Panc1 (cell line): ENCODE data around the gene ITGA2. TPM values are rescaled to one million over a fixed set of nuclear protein-coding genes. Genes with fewer than 3 reads are reported as not detected.

ENCODE experiments used
- ATAC-seq: fragments of 200-7000 bp; cut with Tn5 transposase; 2 replicates; pipeline ENCODE4 v1.9.1; 2020; ENCODE audit warnings: mild to moderate bottlenecking, moderate library complexity
- BruUV-seq: library from RNA; stranded (reverse); fragments of 400-500 nt; replicated peaks from 2 replicates; lab custom pipeline; 2021; lab: Mats Ljungman, UMichigan
- CTCF ChIA-PET: fragments of 300-600 bp; sonication (Branson Sonifier 250); formaldehyde crosslinking; loops from one replicate; lab custom pipeline; 2022; ENCODE audit warnings: antibody characterized with exemption; lab: Charles Lee
- POLR2A ChIA-PET: fragments of 300-600 bp; sonication (Branson Sonifier 250); formaldehyde crosslinking; loops from one replicate; lab custom pipeline; 2022; ENCODE audit warnings: antibody characterized with exemption; lab: Charles Lee
- DNase-seq: peaks from one replicate; pipeline ENCODE4 v3.0.0-alpha.2; 2010; ENCODE audit warnings: low read depth, low spot score
- H3K27ac ChIP-seq: 2 replicates; pipeline ENCODE4 v1.5.1; 2011; ENCODE audit warnings: mild to moderate bottlenecking, low read length, inconsistent platforms
- H3K27me3 ChIP-seq: fragments of 200-500 bp; sonication (Bioruptor generic); 2 replicates; pipeline ENCODE4 v1.6.0; 2014; ENCODE audit warnings: low read length, inconsistent platforms; ENCODE audit not compliant: control insufficient read depth, insufficient read depth
- H3K36me3 ChIP-seq: fragments of 200-500 bp; sonication (Bioruptor generic); 2 replicates; pipeline ENCODE4 v1.5.1; 2014; ENCODE audit warnings: inconsistent platforms, mild to moderate bottlenecking, low read length, moderate library complexity; ENCODE audit not compliant: control insufficient read depth, insufficient read depth
- H3K4me1 ChIP-seq: 2 replicates; pipeline ENCODE4 v1.5.1; 2011; ENCODE audit warnings: inconsistent platforms, mild to moderate bottlenecking, low read length, moderate library complexity; ENCODE audit not compliant: control insufficient read depth, insufficient read depth
- H3K4me3 ChIP-seq, 2 experiments: 2 replicates each; pipeline ENCODE4 v1.5.1; 2011 to 2012; ENCODE audit warnings: low read depth in 2 of 2, low read length in 2 of 2, mild to moderate bottlenecking in 2 of 2, inconsistent platforms in 1 of 2, moderate library complexity in 1 of 2
- H3K9me3 ChIP-seq: fragments of 200-500 bp; sonication (Bioruptor generic); 2 replicates; pipeline ENCODE4 v1.5.1; 2014; ENCODE audit warnings: low read depth, mild to moderate bottlenecking, inconsistent platforms, low read length, moderate library complexity; ENCODE audit not compliant: control insufficient read depth, insufficient read depth
- POLR2AphosphoS5 ChIP-seq: IDR thresholded peaks from 2 replicates; pipeline ENCODE4 v1.6.1; 2012; ENCODE audit warnings: mild to moderate bottlenecking, low read depth, low read length, moderate library complexity
- SIN3A ChIP-seq: IDR thresholded peaks from 2 replicates; pipeline ENCODE4 v1.6.1; 2012; ENCODE audit warnings: low read depth, mild to moderate bottlenecking, low read length, moderate library complexity, borderline replicate concordance; ENCODE audit not compliant: insufficient read depth
- TCF7L2 ChIP-seq: IDR thresholded peaks from 2 replicates; pipeline ENCODE4 v1.6.1; 2011; ENCODE audit warnings: mild to moderate bottlenecking, low read depth, low read length, inconsistent platforms
- in situ Hi-C: cut with HindIII; loops from 2 replicates; pipeline ENCODE4 v1.10.0; 2016; ENCODE audit warnings: low sequenced_read_pairs, low pct_unique_long_range_greater_than_20kb
- intact Hi-C: fragments of 100-400 bp; cut with micrococcal nuclease; formaldehyde crosslinking; loops from one replicate; pipeline ENCODE4 v1.10.0; 2022; ENCODE audit not compliant: unreplicated experiment
- total RNA-seq: library from RNA; stranded (reverse); gene quantifications from one replicate; pipeline ENCODE4 v1.2.1, GENCODE V29; 2021; ENCODE audit not compliant: unreplicated experiment
- TF ChIP-seq, protein P1 (sequence below): fragments of 450-650 bp; IDR thresholded peaks from 2 replicates; pipeline ENCODE4 v1.5.1; 2017; ENCODE audit warnings: mild to moderate bottlenecking
- TF ChIP-seq, protein P2 (sequence below), 2 experiments: IDR thresholded peaks; 2 replicates each; pipeline ENCODE4 v1.6.1; 2011 to 2012; ENCODE audit warnings: low read depth in 2 of 2, control low read depth in 1 of 2, low read length in 1 of 2, mild to moderate bottlenecking in 1 of 2, moderate library complexity in 1 of 2; ENCODE audit not compliant: insufficient read depth in 1 of 2

ITGA2 gene
- total RNA-seq, 1 experiment from 2014 or later, result 41.8 TPM

DNA sequence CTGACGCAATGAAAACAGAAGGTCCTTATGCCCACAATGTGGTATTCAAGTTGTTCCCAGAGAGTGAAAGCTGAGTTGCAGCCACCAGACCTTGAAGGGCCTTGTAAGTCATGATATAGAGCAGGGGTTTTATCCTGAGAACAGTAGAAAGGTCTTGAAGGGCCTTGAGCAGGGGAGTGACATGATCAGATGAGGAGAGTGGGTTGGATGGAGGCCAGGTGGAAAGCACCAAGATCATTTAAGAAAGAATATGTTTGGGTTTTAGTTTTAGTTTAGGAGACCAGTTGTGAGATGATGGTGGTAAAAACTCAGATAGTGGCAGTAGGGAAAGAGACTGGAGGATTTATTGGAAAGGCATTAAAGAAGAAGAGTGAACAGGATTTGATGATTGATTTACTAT lies 5.9 kb downstream of the ITGA2 start:
- BruUV-seq, result no TSS peak
- Histone ChIP-seq H3K9me3 (no peaks in the 10 kb centered on the region), H3K27me3 (no peaks in the 10 kb centered on the region), H3K27ac (no peak overlapping the region), H3K4me1 (peaks cover 47% of the 10 kb centered on the region), H3K36me3 (peaks cover under 1% of the 10 kb centered on the region; the same call in 1 of the 2 replicates), H3K4me3 (no peak overlapping the region)
- in situ Hi-C loops, result no loop called here
- ATAC-seq (no peak), DNase-seq (no peak)
- TF ChIP-seq, protein P1, sequence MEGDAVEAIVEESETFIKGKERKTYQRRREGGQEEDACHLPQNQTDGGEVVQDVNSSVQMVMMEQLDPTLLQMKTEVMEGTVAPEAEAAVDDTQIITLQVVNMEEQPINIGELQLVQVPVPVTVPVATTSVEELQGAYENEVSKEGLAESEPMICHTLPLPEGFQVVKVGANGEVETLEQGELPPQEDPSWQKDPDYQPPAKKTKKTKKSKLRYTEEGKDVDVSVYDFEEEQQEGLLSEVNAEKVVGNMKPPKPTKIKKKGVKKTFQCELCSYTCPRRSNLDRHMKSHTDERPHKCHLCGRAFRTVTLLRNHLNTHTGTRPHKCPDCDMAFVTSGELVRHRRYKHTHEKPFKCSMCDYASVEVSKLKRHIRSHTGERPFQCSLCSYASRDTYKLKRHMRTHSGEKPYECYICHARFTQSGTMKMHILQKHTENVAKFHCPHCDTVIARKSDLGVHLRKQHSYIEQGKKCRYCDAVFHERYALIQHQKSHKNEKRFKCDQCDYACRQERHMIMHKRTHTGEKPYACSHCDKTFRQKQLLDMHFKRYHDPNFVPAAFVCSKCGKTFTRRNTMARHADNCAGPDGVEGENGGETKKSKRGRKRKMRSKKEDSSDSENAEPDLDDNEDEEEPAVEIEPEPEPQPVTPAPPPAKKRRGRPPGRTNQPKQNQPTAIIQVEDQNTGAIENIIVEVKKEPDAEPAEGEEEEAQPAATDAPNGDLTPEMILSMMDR, result no peak
- TF ChIP-seq SIN3A (no peak), TCF7L2 (no peak), POLR2AphosphoS5 (no peak)
- TF ChIP-seq, protein P2, sequence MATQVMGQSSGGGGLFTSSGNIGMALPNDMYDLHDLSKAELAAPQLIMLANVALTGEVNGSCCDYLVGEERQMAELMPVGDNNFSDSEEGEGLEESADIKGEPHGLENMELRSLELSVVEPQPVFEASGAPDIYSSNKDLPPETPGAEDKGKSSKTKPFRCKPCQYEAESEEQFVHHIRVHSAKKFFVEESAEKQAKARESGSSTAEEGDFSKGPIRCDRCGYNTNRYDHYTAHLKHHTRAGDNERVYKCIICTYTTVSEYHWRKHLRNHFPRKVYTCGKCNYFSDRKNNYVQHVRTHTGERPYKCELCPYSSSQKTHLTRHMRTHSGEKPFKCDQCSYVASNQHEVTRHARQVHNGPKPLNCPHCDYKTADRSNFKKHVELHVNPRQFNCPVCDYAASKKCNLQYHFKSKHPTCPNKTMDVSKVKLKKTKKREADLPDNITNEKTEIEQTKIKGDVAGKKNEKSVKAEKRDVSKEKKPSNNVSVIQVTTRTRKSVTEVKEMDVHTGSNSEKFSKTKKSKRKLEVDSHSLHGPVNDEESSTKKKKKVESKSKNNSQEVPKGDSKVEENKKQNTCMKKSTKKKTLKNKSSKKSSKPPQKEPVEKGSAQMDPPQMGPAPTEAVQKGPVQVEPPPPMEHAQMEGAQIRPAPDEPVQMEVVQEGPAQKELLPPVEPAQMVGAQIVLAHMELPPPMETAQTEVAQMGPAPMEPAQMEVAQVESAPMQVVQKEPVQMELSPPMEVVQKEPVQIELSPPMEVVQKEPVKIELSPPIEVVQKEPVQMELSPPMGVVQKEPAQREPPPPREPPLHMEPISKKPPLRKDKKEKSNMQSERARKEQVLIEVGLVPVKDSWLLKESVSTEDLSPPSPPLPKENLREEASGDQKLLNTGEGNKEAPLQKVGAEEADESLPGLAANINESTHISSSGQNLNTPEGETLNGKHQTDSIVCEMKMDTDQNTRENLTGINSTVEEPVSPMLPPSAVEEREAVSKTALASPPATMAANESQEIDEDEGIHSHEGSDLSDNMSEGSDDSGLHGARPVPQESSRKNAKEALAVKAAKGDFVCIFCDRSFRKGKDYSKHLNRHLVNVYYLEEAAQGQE (IDR thresholded peaks at IDR 0.05; ENCODE audit: insufficient read depth in 1 of 2, low read depth in 2 of 2, low read length in 1 of 2), result no peak
- intact Hi-C loops, result no loop called here
- CTCF ChIA-PET, result no interaction called here
- POLR2A ChIA-PET, result no interaction called here

DNA sequence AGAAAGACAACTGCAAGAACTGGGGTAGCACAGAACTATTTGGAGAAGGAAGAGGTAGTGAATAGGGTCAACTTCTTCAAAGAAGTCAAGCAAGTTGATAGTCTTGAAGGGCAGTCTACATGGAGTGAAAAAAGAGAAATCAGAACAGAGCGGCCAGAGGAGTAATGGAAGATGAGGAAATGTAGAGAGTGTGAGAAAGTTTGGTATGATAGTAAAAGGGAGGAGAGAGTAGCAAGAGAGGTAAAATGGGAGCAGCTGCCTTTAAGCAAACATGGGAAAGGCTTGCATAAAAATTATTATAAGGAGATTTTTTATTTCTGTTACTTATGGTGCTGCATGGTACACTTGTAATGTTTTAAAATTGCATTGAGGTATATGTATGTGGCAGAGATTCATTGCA lies 6.8 kb downstream of the ITGA2 start:
- POLR2A ChIA-PET, result no interaction called here
- Histone ChIP-seq H3K4me1 (peaks cover 43% of the 10 kb centered on the region), H3K27me3 (no peaks in the 10 kb centered on the region), H3K4me3 (no peak overlapping the region), H3K9me3 (no peaks in the 10 kb centered on the region), H3K27ac (0 out of 2 replicates have a peak overlapping the region, but pooled peaks have one; percentile 13), H3K36me3 (no peaks in the 10 kb centered on the region)
- intact Hi-C loops (no loop called here), in situ Hi-C loops (no loop called here)
- DNase-seq, result no peak
- no peak for TF ChIP-seq TCF7L2
- no peak for TF ChIP-seq POLR2AphosphoS5
- TF ChIP-seq SIN3A, result no peak
- TF ChIP-seq, protein P1, result no peak
- TF ChIP-seq, protein P2 (IDR thresholded peaks at IDR 0.05; ENCODE audit: insufficient read depth in 1 of 2, low read depth in 2 of 2, low read length in 1 of 2), result no peak
- CTCF ChIA-PET, result no interaction called here
- BruUV-seq, result no TSS peak
- ATAC-seq, result 0 out of 2 replicates have a peak, but pooled peaks have one; percentile 25
